GM12878 (cell line): Measurements from ENCODE around the gene HINT2. TPM values are rescaled to one million over a fixed set of nuclear protein-coding genes. Genes with fewer than 3 reads are reported as not detected.

Experiments used
- ATAC-seq: fragments of 200-7000 bp; cut with Tn5 transposase; 3 replicates; pipeline ENCODE4 v1.9.1; 2020; ENCODE audit warnings: mild to moderate bottlenecking, moderate library complexity
- BruUV-seq: library from RNA; stranded (reverse); fragments of 400-500 nt; replicated peaks from 2 replicates; lab custom pipeline; 2021; lab: Mats Ljungman, UMichigan
- CTCF ChIA-PET: fragments of 300-600 bp; sonication (Branson Sonifier 250); formaldehyde crosslinking; extraction: SDS; loops from one replicate; lab custom pipeline; 2021; ENCODE audit warnings: inconsistent platforms; lab: Yijun Ruan, JAX
- POLR2A ChIA-PET: fragments of 350-600 bp; formaldehyde crosslinking; extraction: SDS; loops from one replicate; lab custom pipeline; 2021; ENCODE audit warnings: inconsistent platforms; lab: Charles Lee
- RAD21 ChIA-PET: fragments of 300-600 bp; sonication (Branson Sonifier 250); formaldehyde crosslinking; loops from one replicate; lab custom pipeline; 2023; ENCODE audit warnings: antibody characterized with exemption; ENCODE audit not compliant: unreplicated experiment; lab: Charles Lee
- SMC1A ChIA-PET: fragments of 300-600 bp; sonication (Branson Sonifier 250); formaldehyde crosslinking; loops from one replicate; lab custom pipeline; 2023; ENCODE audit not compliant: unreplicated experiment, uncharacterized antibody; lab: Charles Lee
- DNase-seq: peaks from one replicate; pipeline ENCODE4 v3.0.0-alpha.2; 2011; ENCODE audit warnings: low read depth, low spot score
- FAIRE-seq: peaks from 3 replicates; lab custom pipeline; 2011; peaks lifted over from hg19 to GRCh38; lab: Jason Lieb, UNC
- H2AFZ ChIP-seq: 2 replicates; pipeline ENCODE4 v1.6.0; 2011; ENCODE audit warnings: low read depth, low read length, control low read depth; ENCODE audit not compliant: control insufficient read depth
- H3K27ac ChIP-seq: 2 replicates; pipeline ENCODE4 v1.5.1; 2011; ENCODE audit warnings: control low read depth; ENCODE audit not compliant: control insufficient read depth, insufficient read depth
- H3K27me3 ChIP-seq, 2 experiments: replicated peaks in 1 of 2; 2 replicates each; pipeline versions ENCODE4 v1.6.0 to v1.6.1; 2011; ENCODE audit warnings: low read length in 1 of 2; ENCODE audit not compliant: control insufficient read depth in 2 of 2, insufficient read depth in 2 of 2
- H3K36me3 ChIP-seq, 2 experiments: 2 replicates each; pipeline ENCODE4 v1.5.1; 2011; ENCODE audit warnings: low read length in 1 of 2; ENCODE audit not compliant: control insufficient read depth in 2 of 2, insufficient read depth in 2 of 2
- H3K4me1 ChIP-seq: 2 replicates; pipeline ENCODE4 v1.6.1; 2011; ENCODE audit warnings: mild to moderate bottlenecking, low read length, moderate library complexity, mixed read lengths; ENCODE audit not compliant: control insufficient read depth, insufficient read depth
- H3K4me2 ChIP-seq: 2 replicates; pipeline ENCODE4 v1.6.0; 2011; ENCODE audit warnings: control low read depth; ENCODE audit not compliant: control insufficient read depth, insufficient read depth
- H3K4me3 ChIP-seq: fragments of 200-600 bp; sonication (generic); 2 replicates; pipeline ENCODE4 v1.5.1; 2016
- H3K79me2 ChIP-seq: 2 replicates; pipeline ENCODE4 v1.6.0; 2011; ENCODE audit warnings: low read length; ENCODE audit not compliant: control insufficient read depth, insufficient read depth
- H3K9ac ChIP-seq: 2 replicates; pipeline ENCODE4 v1.8.0; 2011; ENCODE audit warnings: low read length, control low read depth, mixed read lengths; ENCODE audit not compliant: control insufficient read depth, insufficient read depth
- H3K9me3 ChIP-seq: replicated peaks from 3 replicates; pipeline ENCODE4 v1.5.1; 2011; ENCODE audit warnings: mild to moderate bottlenecking, low read length; ENCODE audit not compliant: control insufficient read depth, insufficient read depth
- H4K20me1 ChIP-seq: 2 replicates; pipeline ENCODE4 v1.6.0; 2011; ENCODE audit not compliant: control insufficient read depth, insufficient read depth
- BRCA1 ChIP-seq: IDR thresholded peaks from 2 replicates; pipeline ENCODE4 v1.6.1; 2011; ENCODE audit warnings: low read depth, low read length, improper control_type of control experiment
- CHD4 ChIP-seq: fragments of 200-600 bp; sonication (generic); IDR thresholded peaks from 2 replicates; pipeline ENCODE4 v1.6.1; 2016; ENCODE audit warnings: mild to moderate bottlenecking
- CREM ChIP-seq: IDR thresholded peaks from 2 replicates; pipeline ENCODE4 v1.6.1; 2014; ENCODE audit warnings: antibody characterized with exemption, low read depth
- EED ChIP-seq: sonication (generic); IDR thresholded peaks from 2 replicates; pipeline ENCODE4 v1.6.1; 2016; ENCODE audit warnings: antibody characterized with exemption, low read depth
- IKZF2 ChIP-seq, 2 experiments: fragments of 450-650 bp; IDR thresholded peaks; 2 replicates each; pipeline ENCODE4 v1.6.1; 2017; ENCODE audit warnings: mild to moderate bottlenecking in 2 of 2, moderate library complexity in 2 of 2
- IRF4 ChIP-seq: IDR thresholded peaks from 2 replicates; pipeline ENCODE4 v1.6.1; 2011; ENCODE audit warnings: low read depth, low read length
- LARP7 ChIP-seq: fragments of 450-650 bp; IDR thresholded peaks from 2 replicates; pipeline ENCODE4 v1.6.1; 2017; ENCODE audit warnings: mild to moderate bottlenecking
- NR2C2 ChIP-seq: IDR thresholded peaks from 2 replicates; pipeline ENCODE4 v1.6.1; 2011; ENCODE audit warnings: borderline replicate concordance, low read depth; ENCODE audit not compliant: control insufficient read depth, insufficient read length
- NRF1 ChIP-seq: conservative IDR thresholded peaks from 2 replicates; pipeline ENCODE4 v1.6.1; 2011; ENCODE audit warnings: mild to moderate bottlenecking, low read depth, low read length, improper control_type of control experiment
- SKIL ChIP-seq: fragments of 450-650 bp; IDR thresholded peaks from 2 replicates; pipeline ENCODE4 v1.6.1; 2017; ENCODE audit warnings: mild to moderate bottlenecking, low read depth, inconsistent platforms; ENCODE audit not compliant: poor library complexity, severe bottlenecking
- SMC3 ChIP-seq: IDR thresholded peaks from 2 replicates; pipeline ENCODE4 v1.6.1; 2011; ENCODE audit warnings: low read length, improper control_type of control experiment, borderline replicate concordance
- SP1 ChIP-seq: IDR thresholded peaks from one replicate; pipeline ENCODE4 v1.6.1; 2011; ENCODE audit warnings: low read depth, low read length
- STAT1 ChIP-seq: fragments of 450-650 bp; conservative IDR thresholded peaks from 2 replicates; pipeline ENCODE4 v1.6.1; 2014; ENCODE audit warnings: antibody characterized with exemption, mild to moderate bottlenecking
- WRNIP1 ChIP-seq: IDR thresholded peaks from 2 replicates; pipeline ENCODE4 v1.6.1; 2011; ENCODE audit warnings: low read depth, low read length, improper control_type of control experiment, borderline replicate concordance
- ZNF592 ChIP-seq: fragments of 450-650 bp; IDR thresholded peaks from 2 replicates; pipeline ENCODE4 v1.6.1; 2017; ENCODE audit warnings: mild to moderate bottlenecking, moderate library complexity
- ZNF687 ChIP-seq: fragments of 450-650 bp; IDR thresholded peaks from 2 replicates; pipeline ENCODE4 v1.6.1; 2017; ENCODE audit warnings: mild to moderate bottlenecking, moderate library complexity
- WGBS: methylation state at CpG from one replicate; pipeline ENCODE4 v1.1.6; 2016; ENCODE audit warnings: low lambda C conversion rate; ENCODE audit not compliant: insufficient replicate concordance, insufficient coverage; ENCODE audit errors: missing lambda C conversion rate; 5-methylcytosine and 5-hydroxymethylcytosine counted together
- in situ Hi-C: fragments of 300-500 bp; cut with MboI; formaldehyde crosslinking; loops from 9 replicates; pipeline ENCODE4 v1.14.3; 2018; ENCODE audit warnings: mixed read lengths
- intact Hi-C: fragments of 100-400 bp; cut with micrococcal nuclease; formaldehyde crosslinking; loops from one replicate; pipeline ENCODE4 v1.14.2; 2022; ENCODE audit not compliant: unreplicated experiment
- polyA plus RNA-seq, 11 experiments: library from polyadenylated mRNA; depleted of rRNA in 4 of 11; unstranded in 6 of 11; stranded (reverse) in 5 of 11; fragments of >200 nt; fragmentation: Nextera tagmentation in 4 of 11; fragmentation: Illumina TruSeq in 1 of 11; extraction: Ambion mirVana in 4 of 11; extraction: Trizol in 1 of 11; gene quantifications; 1 replicate in 1 of 11; 2 replicates in 10 of 11; pipeline versions ENCODE4 v1.2.1 to v1.2.3, GENCODE V29; 2011 to 2016; ENCODE audit warnings: inconsistent platforms in 2 of 11, missing spikeins in 2 of 11, low read depth in 1 of 11
- total RNA-seq, 4 experiments: library from RNA; depleted of rRNA in 3 of 4; stranded (reverse); fragments of >200 nt in 3 of 4; fragmentation: Illumina TruSeq in 1 of 4; extraction: Trizol in 1 of 4; gene quantifications; 2 replicates each; pipeline versions ENCODE4 v1.2.1 to v1.2.3, GENCODE V29; 2013 to 2021

Gene HINT2
- total and polyA plus RNA-seq, 10 of the 15 experiments (the other 5 are each of a cell fraction or from before 2014, with no cell fraction given) = 12.1 to 144 (median 51.7) TPM

GRCh38 chr9:35858458-35858857 is 43.6 kb upstream of the HINT2 start:
- TF ChIP-seq STAT1 = no peak
- no peak for TF ChIP-seq SMC3
- no peak for TF ChIP-seq BRCA1
- no peak for TF ChIP-seq CREM
- TF ChIP-seq CHD4 = no peak
- no peak for TF ChIP-seq LARP7
- TF ChIP-seq SKIL = no peak
- TF ChIP-seq WRNIP1 = no peak
- TF ChIP-seq ZNF687 = no peak
- no peak for TF ChIP-seq EED
- no peak for TF ChIP-seq ZNF592
- TF ChIP-seq NRF1 = no peak
- no peak for TF ChIP-seq SP1
- TF ChIP-seq IKZF2 (IDR thresholded peaks at IDR 0.05) = no peak
- TF ChIP-seq IRF4 = no peak
- TF ChIP-seq NR2C2 = no peak
- ATAC-seq (no peak), DNase-seq (no peak), FAIRE-seq (no peak)
- no peaks in the 10 kb centered on the region for H4K20me1 ChIP-seq
- H2AFZ ChIP-seq = no peak overlapping the region
- H3K27ac ChIP-seq = no peak overlapping the region
- H3K4me3 ChIP-seq = no peak overlapping the region
- ChIA-PET RAD21 (interaction anchor here (1.1 to 4.7 kb wide), 4 partner anchors 24 to 68 kb away, joined by 3 to 18 read pairs (median 7); no protein-coding TSS in a partner anchor), SMC1A (interaction anchor here (1.6 to 3.0 kb wide), 2 partner anchors 24 to 32 kb away, joined by 5 to 13 read pairs; no protein-coding TSS in a partner anchor), CTCF (interaction anchor here (1.1 to 12.7 kb wide), 5 partner anchors 10 to 68 kb away, joined by 3 to 92 read pairs (median 7); partner anchors contain the start of genes FAM221B and TMEM8B), POLR2A (no interaction called here)
- 38% methylated on average over 5 of the region's 5 CpGs for WGBS
- no TSS peak for BruUV-seq
- intact Hi-C loops = no loop called here
- H3K27me3 ChIP-seq = no peaks in the 10 kb centered on the region
- no peaks in the 10 kb centered on the region for H3K9me3 ChIP-seq
- H3K9ac ChIP-seq = no peak overlapping the region
- H3K79me2 ChIP-seq = no peaks in the 10 kb centered on the region
- no peaks in the 10 kb centered on the region for H3K4me1 ChIP-seq
- no peak overlapping the region for H3K4me2 ChIP-seq
- no peaks in the 10 kb centered on the region for H3K36me3 ChIP-seq
- in situ Hi-C loops = no loop called here
